H9 (cell line): ENCODE measurements around the gene MKNK2. TPM values are rescaled to one million over a fixed set of nuclear protein-coding genes. Genes with fewer than 3 reads are reported as not detected.

Experiments used
- DNase-seq: peaks from one replicate; pipeline ENCODE4 v3.0.0-alpha.2; 2017
- H2AFZ ChIP-seq: one replicate; pipeline ENCODE4 v1.6.1; 2013; ENCODE audit warnings: mild to moderate bottlenecking, low read length, control low read depth, moderate library complexity
- H2AK5ac ChIP-seq: 2 replicates; pipeline ENCODE4 v1.6.1; 2013; ENCODE audit warnings: low read length, control low read depth, mixed read lengths; ENCODE audit not compliant: insufficient read length
- H2BK120ac ChIP-seq: one replicate; pipeline ENCODE4 v1.6.1; 2013; ENCODE audit warnings: low read depth, mild to moderate bottlenecking, low read length, control low read depth, inconsistent platforms; ENCODE audit not compliant: poor library complexity, severe bottlenecking
- H2BK12ac ChIP-seq: 2 replicates; pipeline ENCODE4 v1.6.1; 2013; ENCODE audit warnings: low read length, control low read depth, mixed read lengths, low read depth; ENCODE audit not compliant: insufficient read length
- H2BK15ac ChIP-seq: 2 replicates; pipeline ENCODE4 v1.6.1; 2013; ENCODE audit warnings: low read depth, low read length, control low read depth
- H2BK20ac ChIP-seq: one replicate; pipeline ENCODE4 v1.6.1; 2013; ENCODE audit warnings: low read depth, mild to moderate bottlenecking, low read length, control low read depth, inconsistent platforms; ENCODE audit not compliant: poor library complexity, severe bottlenecking
- H2BK5ac ChIP-seq: 2 replicates; pipeline ENCODE4 v1.6.1; 2013; ENCODE audit warnings: low read length, control low read depth, mixed read lengths; ENCODE audit not compliant: insufficient read length
- H3K14ac ChIP-seq: 2 replicates; pipeline ENCODE4 v1.6.1; 2013; ENCODE audit warnings: low read length, control low read depth; ENCODE audit not compliant: insufficient read depth
- H3K18ac ChIP-seq: 2 replicates; pipeline ENCODE4 v1.6.1; 2013; ENCODE audit warnings: low read depth, mild to moderate bottlenecking, mixed read lengths, low read length, control low read depth; ENCODE audit not compliant: insufficient read length
- H3K23ac ChIP-seq: 2 replicates; pipeline ENCODE4 v1.6.1; 2013; ENCODE audit warnings: low read length, control low read depth, mixed read lengths, low read depth; ENCODE audit not compliant: insufficient read length
- H3K23me2 ChIP-seq: 2 replicates; pipeline ENCODE4 v1.6.1; 2013; ENCODE audit warnings: low read depth, mild to moderate bottlenecking, mixed read lengths, low read length, control low read depth; ENCODE audit not compliant: insufficient read length, poor library complexity, severe bottlenecking
- H3K27ac ChIP-seq: 2 replicates; pipeline ENCODE4 v1.5.1; 2013; ENCODE audit warnings: low read length, control low read depth, mixed read lengths, low read depth; ENCODE audit not compliant: insufficient read length
- H3K27me3 ChIP-seq: 2 replicates; pipeline ENCODE4 v1.6.1; 2013; ENCODE audit warnings: low read length, control low read depth, inconsistent platforms; ENCODE audit not compliant: insufficient read depth
- H3K4ac ChIP-seq: 2 replicates; pipeline ENCODE4 v1.6.1; 2013; ENCODE audit warnings: low read depth, mild to moderate bottlenecking, control low read depth, inconsistent platforms, low read length, moderate library complexity
- H3K4me1 ChIP-seq: 2 replicates; pipeline ENCODE4 v1.6.1; 2013; ENCODE audit warnings: low read length, control low read depth, inconsistent platforms; ENCODE audit not compliant: insufficient read depth
- H3K4me2 ChIP-seq: 2 replicates; pipeline ENCODE4 v1.6.1; 2013; ENCODE audit warnings: low read length, control low read depth, mixed read lengths; ENCODE audit not compliant: insufficient read length, insufficient read depth
- H3K56ac ChIP-seq: 2 replicates; pipeline ENCODE4 v1.6.1; 2013; ENCODE audit warnings: low read depth, mild to moderate bottlenecking, mixed read lengths, low read length, control low read depth; ENCODE audit not compliant: insufficient read length
- H3K79me1 ChIP-seq: 2 replicates; pipeline ENCODE4 v1.6.1; 2013; ENCODE audit warnings: low read depth, mild to moderate bottlenecking, moderate library complexity, low read length, control low read depth, inconsistent platforms; ENCODE audit not compliant: insufficient read depth, poor library complexity, severe bottlenecking
- H3K79me2 ChIP-seq: 2 replicates; pipeline ENCODE4 v1.6.1; 2013; ENCODE audit warnings: low read length, control low read depth, inconsistent platforms; ENCODE audit not compliant: insufficient read depth
- H3K9ac ChIP-seq: 2 replicates; pipeline ENCODE4 v1.6.1; 2013; ENCODE audit warnings: low read length, control low read depth, mixed read lengths; ENCODE audit not compliant: insufficient read length; ENCODE audit errors: extremely low read depth
- H3K9me3 ChIP-seq: one replicate; pipeline ENCODE4 v1.6.1; 2013; ENCODE audit warnings: low read depth, low read length, inconsistent platforms; ENCODE audit not compliant: control insufficient read depth
- H3T11ph ChIP-seq: one replicate; pipeline ENCODE4 v1.6.1; 2013; ENCODE audit warnings: mild to moderate bottlenecking, low read length, control low read depth, inconsistent platforms
- H4K20me1 ChIP-seq: one replicate; pipeline ENCODE4 v1.6.1; 2013; ENCODE audit not compliant: control insufficient read depth, insufficient read length, insufficient read depth
- H4K5ac ChIP-seq: 2 replicates; pipeline ENCODE4 v1.6.1; 2013; ENCODE audit warnings: low read depth, mild to moderate bottlenecking, mixed read lengths, low read length, control low read depth; ENCODE audit not compliant: insufficient read length
- H4K8ac ChIP-seq: replicated peaks from 2 replicates; pipeline ENCODE4 v1.6.1; 2013; ENCODE audit warnings: low read length, control low read depth, mixed read lengths, low read depth; ENCODE audit not compliant: insufficient read length
- H4K91ac ChIP-seq: 2 replicates; pipeline ENCODE4 v1.6.1; 2013; ENCODE audit warnings: low read depth, mild to moderate bottlenecking, moderate library complexity, mixed read lengths, low read length, control low read depth; ENCODE audit not compliant: insufficient read length
- H3K27ac Mint-ChIP-seq, 3 experiments: 2 replicates in 2 of 3; 3 replicates in 1 of 3; pipeline ENCODE4 v1.8.0; 2020 to 2021; ENCODE audit warnings: mixed read lengths in 3 of 3, mild to moderate bottlenecking in 1 of 3, moderate library complexity in 1 of 3
- H3K27me3 Mint-ChIP-seq: 2 replicates; pipeline ENCODE4 v1.8.0; 2021; ENCODE audit warnings: low read depth, mild to moderate bottlenecking, moderate library complexity, mixed read lengths
- H3K36me3 Mint-ChIP-seq, 3 experiments: 2 replicates in 2 of 3; 3 replicates in 1 of 3; pipeline ENCODE4 v1.8.0; 2020 to 2021; ENCODE audit warnings: low read depth in 3 of 3, mixed read lengths in 3 of 3; ENCODE audit not compliant: insufficient read depth in 1 of 3
- H3K4me1 Mint-ChIP-seq, 2 experiments: 2 replicates each; pipeline ENCODE4 v1.8.0; 2020; ENCODE audit warnings: mixed read lengths in 2 of 2
- H3K4me3 Mint-ChIP-seq, 2 experiments: 2 replicates in 1 of 2; 3 replicates in 1 of 2; pipeline ENCODE4 v1.8.0; 2020 to 2021; ENCODE audit warnings: mild to moderate bottlenecking in 2 of 2, mixed read lengths in 2 of 2, moderate library complexity in 1 of 2
- H3K9me3 Mint-ChIP-seq, 2 experiments: 2 replicates in 1 of 2; 3 replicates in 1 of 2; pipeline ENCODE4 v1.8.0; 2020; ENCODE audit warnings: mild to moderate bottlenecking in 2 of 2, mixed read lengths in 2 of 2, moderate library complexity in 1 of 2
- CTCF ChIP-seq: fragments of 200-600 bp; sonication (generic); conservative IDR thresholded peaks from 3 replicates; pipeline ENCODE4 v1.8.0; 2021; ENCODE audit warnings: antibody characterized with exemption, mild to moderate bottlenecking
- WGBS: extraction: QIAGEN DNeasy Blood & Tissue Kit; methylation state at CpG from one replicate; pipeline ENCODE4 v1.1.7; 2013; ENCODE audit warnings: missing lambda C conversion rate, low lambda C conversion rate, mixed read lengths; ENCODE audit not compliant: insufficient read length; ENCODE audit errors: extremely low coverage; 5-methylcytosine and 5-hydroxymethylcytosine counted together
- total RNA-seq: library from RNA; stranded (reverse); gene quantifications from 2 replicates; pipeline ENCODE4 v1.2.1, GENCODE V29; 2021

Gene MKNK2
- total RNA-seq, 1 experiment from 2014 or later: 153 TPM

GRCh38 chr19:2013683-2013961 lies 37.4 kb downstream of the MKNK2 start:
- H3K27me3 Mint-ChIP-seq: no peaks in the 10 kb centered on the region
- H2AFZ ChIP-seq: no peak overlapping the region
- H2BK12ac ChIP-seq: no peak overlapping the region
- no peak overlapping the region for H2BK20ac ChIP-seq
- no peak overlapping the region for H2BK15ac ChIP-seq
- H3K4me1 ChIP-seq: no peaks in the 10 kb centered on the region
- no peak overlapping the region for H3T11ph ChIP-seq
- peaks cover 4% of the 10 kb centered on the region for H3K23me2 ChIP-seq
- H4K5ac ChIP-seq: no peak overlapping the region
- no peak overlapping the region for H3K18ac ChIP-seq
- no peak overlapping the region for H2BK5ac ChIP-seq
- no peak overlapping the region for H3K14ac ChIP-seq
- H3K56ac ChIP-seq: no peak overlapping the region
- no peak overlapping the region for H3K4ac ChIP-seq
- no peak overlapping the region for H3K9ac ChIP-seq
- no peaks in the 10 kb centered on the region; a peak in 2 of 5 replicates for H3K9me3 Mint-ChIP-seq
- no peak overlapping the region for H3K27ac Mint-ChIP-seq
- H3K23ac ChIP-seq: no peak overlapping the region
- H4K8ac ChIP-seq: no peak overlapping the region
- H3K27me3 ChIP-seq: no peaks in the 10 kb centered on the region
- H3K36me3 Mint-ChIP-seq: peaks cover 21 to 32% (median 30%) of the 10 kb centered on the region in 3 experiments; a peak in 6 of 7 replicates
- WGBS: no CpG with 5 or more reads among the region's 6 CpGs
- no peak overlapping the region for H3K4me2 ChIP-seq
- H4K91ac ChIP-seq: no peak overlapping the region
- H3K27ac ChIP-seq: no peak overlapping the region
- H2AK5ac ChIP-seq: no peak overlapping the region
- no peaks in the 10 kb centered on the region for H3K9me3 ChIP-seq
- no peaks in the 10 kb centered on the region for H4K20me1 ChIP-seq
- H3K4me1 Mint-ChIP-seq: peaks cover 5 to 17% of the 10 kb centered on the region in 2 experiments; a peak in 3 of 4 replicates
- H3K4me3 Mint-ChIP-seq: peak overlapping the region; percentile 55 to 66; a peak in 2 of 5 replicates
- no peak overlapping the region for H2BK120ac ChIP-seq
- TF ChIP-seq CTCF: no peak
- no peaks in the 10 kb centered on the region; the same call in 1 of the 2 replicates for H3K79me2 ChIP-seq
- no peak for DNase-seq
- H3K79me1 ChIP-seq: no peaks in the 10 kb centered on the region
